Measurements from ENCODE around the gene OCEL1. TPM values are rescaled to one million over a fixed set of nuclear protein-coding genes. Genes with fewer than 3 reads are reported as not detected.
"Not testable (repeated sequence)": the region's sequence is repeated elsewhere in the genome, so short reads cannot be mapped to it uniquely, and the experiment has no call there.

The OCEL1 gene
- polyA plus RNA-seq, 4 donors = 24.0 to 93.7 (median 50.9) TPM

GRCh38 chr19:17191736-17192135, 34.3 kb upstream of the OCEL1 start:
- WGBS, 3 donors = 82 to 95% (median 90%) methylated on average over 6 of the region's 6 CpGs
- not testable (repeated sequence) for H3K27me3 ChIP-seq (ENCODE audit: control insufficient read depth in 3 of 3, insufficient read depth in 3 of 3, low read length in 3 of 3); H3K9me3 ChIP-seq (ENCODE audit: control insufficient read depth in 2 of 2, insufficient read depth in 1 of 2, low read depth in 1 of 2, low read length in 1 of 2); H3K4me3 ChIP-seq (ENCODE audit: low read depth in 1 of 3, low read length in 3 of 3); FAIRE-seq; H3K4me1 ChIP-seq (ENCODE audit: control insufficient read depth in 3 of 3, insufficient read depth in 2 of 3, low read depth in 1 of 3, low read length in 2 of 3); DNase-seq; H3K27ac ChIP-seq (ENCODE audit: low read depth in 1 of 3, low read length in 2 of 3)
- H3K36me3 ChIP-seq (ENCODE audit: control insufficient read depth in 3 of 3, insufficient read depth in 2 of 3, low read depth in 1 of 3, low read length in 3 of 3) = peaks cover 24 to 82% (median 33%) of the 10 kb centered on the region in 3 donors

GRCh38 chr19:17192751-17193150, 33.3 kb upstream of the OCEL1 start:
- H3K4me3 ChIP-seq (ENCODE audit: low read depth in 1 of 3, low read length in 3 of 3) = no peak overlapping the region
- no peaks in the 10 kb centered on the region for H3K27me3 ChIP-seq (ENCODE audit: control insufficient read depth in 3 of 3, insufficient read depth in 3 of 3, low read length in 3 of 3)
- no peak overlapping the region for H3K27ac ChIP-seq (ENCODE audit: low read depth in 1 of 3, low read length in 2 of 3)
- no peaks in the 10 kb centered on the region for H3K9me3 ChIP-seq (ENCODE audit: control insufficient read depth in 2 of 2, insufficient read depth in 1 of 2, low read depth in 1 of 2, low read length in 1 of 2)
- FAIRE-seq (no peak), DNase-seq (no peak)
- H3K4me1 ChIP-seq (ENCODE audit: control insufficient read depth in 3 of 3, insufficient read depth in 2 of 3, low read depth in 1 of 3, low read length in 2 of 3) = no peaks in the 10 kb centered on the region
- WGBS, 3 donors = 98% methylated on average over 26 of the region's 26 CpGs
- H3K36me3 ChIP-seq (ENCODE audit: control insufficient read depth in 3 of 3, insufficient read depth in 2 of 3, low read depth in 1 of 3, low read length in 3 of 3) = peaks cover 21 to 79% (median 33%) of the 10 kb centered on the region in 3 donors

GRCh38 chr19:17194608-17195007, 31.4 kb upstream of the OCEL1 start:
- Histone ChIP-seq H3K9me3 (ENCODE audit: control insufficient read depth in 2 of 2, insufficient read depth in 1 of 2, low read depth in 1 of 2, low read length in 1 of 2) (no peaks in the 10 kb centered on the region), H3K27me3 (ENCODE audit: control insufficient read depth in 3 of 3, insufficient read depth in 3 of 3, low read length in 3 of 3) (no peaks in the 10 kb centered on the region), H3K27ac (ENCODE audit: low read depth in 1 of 3, low read length in 2 of 3) (no peak overlapping the region), H3K36me3 (ENCODE audit: control insufficient read depth in 3 of 3, insufficient read depth in 2 of 3, low read depth in 1 of 3, low read length in 3 of 3) (peaks cover 17 to 79% (median 34%) of the 10 kb centered on the region in 3 donors), H3K4me1 (ENCODE audit: control insufficient read depth in 3 of 3, insufficient read depth in 2 of 3, low read depth in 1 of 3, low read length in 2 of 3) (no peaks in the 10 kb centered on the region), H3K4me3 (ENCODE audit: low read depth in 1 of 3, low read length in 3 of 3) (no peak overlapping the region)
- no peak for DNase-seq
- FAIRE-seq = no peak
- 95 to 97% (median 95%) methylated on average over 15 to 16 of the region's 16 CpGs for WGBS, 3 donors

GRCh38 chr19:17195106-17195505, 30.9 kb upstream of the OCEL1 start:
- Histone ChIP-seq H3K4me1 (ENCODE audit: control insufficient read depth in 3 of 3, insufficient read depth in 2 of 3, low read depth in 1 of 3, low read length in 2 of 3) (no peaks in the 10 kb centered on the region), H3K9me3 (ENCODE audit: control insufficient read depth in 2 of 2, insufficient read depth in 1 of 2, low read depth in 1 of 2, low read length in 1 of 2) (no peaks in the 10 kb centered on the region), H3K4me3 (ENCODE audit: low read depth in 1 of 3, low read length in 3 of 3) (no peak overlapping the region), H3K27me3 (ENCODE audit: control insufficient read depth in 3 of 3, insufficient read depth in 3 of 3, low read length in 3 of 3) (no peaks in the 10 kb centered on the region), H3K36me3 (ENCODE audit: control insufficient read depth in 3 of 3, insufficient read depth in 2 of 3, low read depth in 1 of 3, low read length in 3 of 3) (peaks cover 17 to 81% (median 33%) of the 10 kb centered on the region in 3 donors), H3K27ac (ENCODE audit: low read depth in 1 of 3, low read length in 2 of 3) (no peak overlapping the region)
- FAIRE-seq = no peak
- WGBS, 3 donors = 94 to 98% (median 97%) methylated on average over 21 to 23 of the region's 23 CpGs
- DNase-seq = no peak

GRCh38 chr19:17196610-17197009, 29.4 kb upstream of the OCEL1 start:
- WGBS, 3 donors = 97 to 100% (median 97%) methylated on average over 7 of the region's 7 CpGs
- Histone ChIP-seq H3K27ac (ENCODE audit: low read depth in 1 of 3, low read length in 2 of 3) (no peak overlapping the region), H3K36me3 (ENCODE audit: control insufficient read depth in 3 of 3, insufficient read depth in 2 of 3, low read depth in 1 of 3, low read length in 3 of 3) (peaks cover 22 to 81% (median 29%) of the 10 kb centered on the region in 3 donors), H3K27me3 (ENCODE audit: control insufficient read depth in 3 of 3, insufficient read depth in 3 of 3, low read length in 3 of 3) (no peaks in the 10 kb centered on the region), H3K4me1 (ENCODE audit: control insufficient read depth in 3 of 3, insufficient read depth in 2 of 3, low read depth in 1 of 3, low read length in 2 of 3) (no peaks in the 10 kb centered on the region), H3K4me3 (ENCODE audit: low read depth in 1 of 3, low read length in 3 of 3) (no peak overlapping the region), H3K9me3 (ENCODE audit: control insufficient read depth in 2 of 2, insufficient read depth in 1 of 2, low read depth in 1 of 2, low read length in 1 of 2) (no peaks in the 10 kb centered on the region)
- no peak for DNase-seq
- no peak for FAIRE-seq

GRCh38 chr19:17197666-17198065, 28.4 kb upstream of the OCEL1 start:
- no peaks in the 10 kb centered on the region for H3K27me3 ChIP-seq (ENCODE audit: control insufficient read depth in 3 of 3, insufficient read depth in 3 of 3, low read length in 3 of 3)
- peaks cover 27 to 85% (median 30%) of the 10 kb centered on the region in 3 donors for H3K36me3 ChIP-seq (ENCODE audit: control insufficient read depth in 3 of 3, insufficient read depth in 2 of 3, low read depth in 1 of 3, low read length in 3 of 3)
- FAIRE-seq (no peak), DNase-seq (no peak)
- no peak overlapping the region for H3K4me3 ChIP-seq (ENCODE audit: low read depth in 1 of 3, low read length in 3 of 3)
- H3K4me1 ChIP-seq (ENCODE audit: control insufficient read depth in 3 of 3, insufficient read depth in 2 of 3, low read depth in 1 of 3, low read length in 2 of 3) = no peaks in the 10 kb centered on the region
- 94 to 96% (median 95%) methylated on average over 16 of the region's 16 CpGs for WGBS, 3 donors
- no peaks in the 10 kb centered on the region for H3K9me3 ChIP-seq (ENCODE audit: control insufficient read depth in 2 of 2, insufficient read depth in 1 of 2, low read depth in 1 of 2, low read length in 1 of 2)
- no peak overlapping the region for H3K27ac ChIP-seq (ENCODE audit: low read depth in 1 of 3, low read length in 2 of 3)

- DNase-seq (no peak), FAIRE-seq (no peak)
- WGBS, 3 donors = 79 to 85% (median 82%) methylated on average over 16 of the region's 16 CpGs
These were observed 25.5 kb upstream of the OCEL1 start for GRCh38 chr19:17200408-17201079.

GRCh38 chr19:17202249-17202648, 23.8 kb upstream of the OCEL1 start:
- no peak overlapping the region for H3K27ac ChIP-seq (ENCODE audit: low read depth in 1 of 3, low read length in 2 of 3)
- H3K4me3 ChIP-seq (ENCODE audit: low read depth in 1 of 3, low read length in 3 of 3) = no peak overlapping the region
- no peaks in the 10 kb centered on the region for H3K9me3 ChIP-seq (ENCODE audit: control insufficient read depth in 2 of 2, insufficient read depth in 1 of 2, low read depth in 1 of 2, low read length in 1 of 2)
- H3K36me3 ChIP-seq (ENCODE audit: control insufficient read depth in 3 of 3, insufficient read depth in 2 of 3, low read depth in 1 of 3, low read length in 3 of 3) = peaks cover 9 to 89% (median 16%) of the 10 kb centered on the region in 3 donors
- H3K4me1 ChIP-seq (ENCODE audit: control insufficient read depth in 3 of 3, insufficient read depth in 2 of 3, low read depth in 1 of 3, low read length in 2 of 3) = no peaks in the 10 kb centered on the region
- no peak for FAIRE-seq
- 80 to 88% (median 87%) methylated on average over 9 of the region's 9 CpGs for WGBS, 3 donors
- DNase-seq = no peak
- H3K27me3 ChIP-seq (ENCODE audit: control insufficient read depth in 3 of 3, insufficient read depth in 3 of 3, low read length in 3 of 3) = no peaks in the 10 kb centered on the region

More at GRCh38 chr19:17200408-17201079, 25.5 kb upstream of the OCEL1 start:
- Histone ChIP-seq H3K4me3 (ENCODE audit: low read depth in 1 of 3, low read length in 3 of 3) (no peak overlapping the region), H3K36me3 (ENCODE audit: control insufficient read depth in 3 of 3, insufficient read depth in 2 of 3, low read depth in 1 of 3, low read length in 3 of 3) (peaks cover 6 to 79% (median 16%) of the 10 kb centered on the region in 3 donors), H3K4me1 (ENCODE audit: control insufficient read depth in 3 of 3, insufficient read depth in 2 of 3, low read depth in 1 of 3, low read length in 2 of 3) (no peaks in the 10 kb centered on the region), H3K27me3 (ENCODE audit: control insufficient read depth in 3 of 3, insufficient read depth in 3 of 3, low read length in 3 of 3) (no peaks in the 10 kb centered on the region), H3K27ac (ENCODE audit: low read depth in 1 of 3, low read length in 2 of 3) (no peak overlapping the region), H3K9me3 (ENCODE audit: control insufficient read depth in 2 of 2, insufficient read depth in 1 of 2, low read depth in 1 of 2, low read length in 1 of 2) (no peaks in the 10 kb centered on the region)

- Histone ChIP-seq H3K4me1 (ENCODE audit: control insufficient read depth in 3 of 3, insufficient read depth in 2 of 3, low read depth in 1 of 3, low read length in 2 of 3) (no peaks in the 10 kb centered on the region), H3K36me3 (ENCODE audit: control insufficient read depth in 3 of 3, insufficient read depth in 2 of 3, low read depth in 1 of 3, low read length in 3 of 3) (peaks cover 9 to 85% (median 16%) of the 10 kb centered on the region in 3 donors), H3K27ac (ENCODE audit: low read depth in 1 of 3, low read length in 2 of 3) (no peak overlapping the region), H3K27me3 (ENCODE audit: control insufficient read depth in 3 of 3, insufficient read depth in 3 of 3, low read length in 3 of 3) (no peaks in the 10 kb centered on the region), H3K9me3 (ENCODE audit: control insufficient read depth in 2 of 2, insufficient read depth in 1 of 2, low read depth in 1 of 2, low read length in 1 of 2) (no peaks in the 10 kb centered on the region), H3K4me3 (ENCODE audit: low read depth in 1 of 3, low read length in 3 of 3) (no peak overlapping the region)
- FAIRE-seq (no peak), DNase-seq (no peak)
- 90 to 93% (median 92%) methylated on average over 15 to 17 of the region's 17 CpGs for WGBS, 3 donors
These were observed 23.3 kb upstream of the OCEL1 start for GRCh38 chr19:17202713-17203112.
